DND-41 (cell line): ENCODE measurements around the gene HOPX.
"Not testable (repeated sequence)": the region's sequence is repeated elsewhere in the genome, so short reads cannot be mapped to it uniquely, and the experiment has no call there.

Experiments
- ATAC-seq: fragments of 200-7000 bp; cut with Tn5 transposase; 3 replicates; pipeline ENCODE4 v1.9.1; 2021; ENCODE audit warnings: low read depth; ENCODE audit not compliant: insufficient read depth
- DNase-seq: peaks from one replicate; pipeline ENCODE4 v3.0.0-alpha.2; 2020
- H2AFZ ChIP-seq: 2 replicates; pipeline ENCODE4 v1.6.0; 2012; ENCODE audit warnings: low read depth, low read length
- H3K27ac ChIP-seq: 2 replicates; pipeline ENCODE4 v1.5.1; 2012; ENCODE audit warnings: low read length, inconsistent platforms
- H3K27me3 ChIP-seq: fragments of 200-600 bp; sonication (generic); 2 replicates; pipeline ENCODE4 v1.6.0; 2012; ENCODE audit warnings: low read length, mild to moderate bottlenecking, inconsistent platforms; ENCODE audit not compliant: insufficient read depth, poor library complexity
- H3K36me3 ChIP-seq: 2 replicates; pipeline ENCODE4 v1.5.1; 2012; ENCODE audit warnings: low read length, inconsistent platforms; ENCODE audit not compliant: insufficient read depth
- H3K4me1 ChIP-seq: 2 replicates; pipeline ENCODE4 v1.5.1; 2012; ENCODE audit warnings: mild to moderate bottlenecking, low read length; ENCODE audit not compliant: insufficient read depth
- H3K4me2 ChIP-seq: 2 replicates; pipeline ENCODE4 v1.6.0; 2012; ENCODE audit warnings: mild to moderate bottlenecking, moderate library complexity, low read length, inconsistent platforms; ENCODE audit not compliant: insufficient read depth
- H3K4me3 ChIP-seq, 2 experiments: fragments of 200-600 bp in 1 of 2; shearing (Covaris generic) in 1 of 2; 2 replicates each; pipeline ENCODE4 v1.5.1; 2012 to 2016; ENCODE audit warnings: inconsistent platforms in 2 of 2, low read length in 2 of 2, mild to moderate bottlenecking in 2 of 2, low read depth in 1 of 2, moderate library complexity in 1 of 2
- H3K79me2 ChIP-seq: 2 replicates; pipeline ENCODE4 v1.6.0; 2012; ENCODE audit warnings: low read length, inconsistent platforms; ENCODE audit not compliant: insufficient read depth
- H3K9ac ChIP-seq: 2 replicates; pipeline ENCODE4 v1.6.0; 2012; ENCODE audit warnings: low read depth, mild to moderate bottlenecking, inconsistent platforms, low read length, moderate library complexity
- H3K9me3 ChIP-seq: 2 replicates; pipeline ENCODE4 v1.5.1; 2012; ENCODE audit warnings: low read length, moderate library complexity, mild to moderate bottlenecking, inconsistent platforms; ENCODE audit not compliant: insufficient read depth, severe bottlenecking
- H4K20me1 ChIP-seq: 2 replicates; pipeline ENCODE4 v1.6.0; 2012; ENCODE audit warnings: low read length; ENCODE audit not compliant: insufficient read depth
- CTCF ChIP-seq: IDR thresholded peaks from 2 replicates; pipeline ENCODE4 v1.5.1; 2012; ENCODE audit warnings: borderline replicate concordance, low read length, moderate library complexity, mild to moderate bottlenecking; ENCODE audit not compliant: poor library complexity, severe bottlenecking; ENCODE audit errors: extremely low read depth
- EZH2 ChIP-seq: IDR thresholded peaks from 3 replicates; pipeline ENCODE4 v1.6.1; 2012; ENCODE audit warnings: borderline replicate concordance, low read depth, mild to moderate bottlenecking, moderate library complexity, low read length, inconsistent platforms; ENCODE audit not compliant: severe bottlenecking

HOPX gene

DNA sequence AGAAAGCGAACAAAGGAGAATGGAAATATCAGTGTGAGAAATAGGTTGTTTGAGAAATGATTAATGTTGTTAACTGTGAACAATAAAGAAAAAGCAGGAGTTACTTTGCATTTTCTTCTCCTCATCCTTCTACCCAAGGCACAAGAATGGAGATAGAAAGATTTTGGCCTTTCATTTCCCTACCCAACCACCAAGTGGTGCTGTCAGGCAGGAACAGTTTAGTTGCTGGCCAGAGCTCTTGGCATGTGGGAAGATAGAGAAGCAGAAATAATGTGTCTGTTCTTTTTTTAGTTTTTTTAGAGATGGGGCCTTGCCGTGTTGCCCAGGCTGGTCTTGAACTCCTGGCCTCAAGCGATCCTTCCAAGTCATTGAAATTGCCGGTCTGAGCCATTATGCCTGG, 12.8 kb downstream of the HOPX start:
- no peak for ATAC-seq
- no peak for DNase-seq
- Histone ChIP-seq H2AFZ (no peak overlapping the region), H3K9ac (no peak overlapping the region), H3K27me3 (no peaks in the 10 kb centered on the region), H3K36me3 (no peaks in the 10 kb centered on the region), H3K4me3 (no peak overlapping the region), H3K4me1 (no peaks in the 10 kb centered on the region), H3K27ac (no peak overlapping the region), H4K20me1 (no peaks in the 10 kb centered on the region), H3K9me3 (no peaks in the 10 kb centered on the region), H3K79me2 (no peaks in the 10 kb centered on the region), H3K4me2 (no peak overlapping the region)
- no peak for TF ChIP-seq EZH2
- peak; percentile 46 for TF ChIP-seq CTCF

GRCh38 chr4:56667396-56667795, 13.7 kb downstream of the HOPX start:
- H3K36me3 ChIP-seq, H3K9me3 ChIP-seq, H3K27ac ChIP-seq, H3K4me3 ChIP-seq, H3K4me2 ChIP-seq, H3K27me3 ChIP-seq, ATAC-seq, H2AFZ ChIP-seq, H3K9ac ChIP-seq, H3K4me1 ChIP-seq, DNase-seq, H4K20me1 ChIP-seq, H3K79me2 ChIP-seq: not testable (repeated sequence)

GRCh38 chr4:56666279-56666678, 14.8 kb downstream of the HOPX start:
- H3K4me2 ChIP-seq: no peak overlapping the region
- no peaks in the 10 kb centered on the region for H3K4me1 ChIP-seq
- TF ChIP-seq CTCF (no peak), EZH2 (no peak)
- no peak overlapping the region for H2AFZ ChIP-seq
- DNase-seq: no peak
- H3K79me2 ChIP-seq: no peaks in the 10 kb centered on the region
- H3K27me3 ChIP-seq: no peaks in the 10 kb centered on the region
- no peak overlapping the region for H3K4me3 ChIP-seq
- H3K9me3 ChIP-seq: no peaks in the 10 kb centered on the region
- H3K36me3 ChIP-seq: no peaks in the 10 kb centered on the region
- H3K9ac ChIP-seq: no peak overlapping the region
- ATAC-seq: no peak
- no peak overlapping the region for H3K27ac ChIP-seq
- H4K20me1 ChIP-seq: no peaks in the 10 kb centered on the region

- Histone ChIP-seq H3K4me1 (no peaks in the 10 kb centered on the region), H3K79me2 (no peaks in the 10 kb centered on the region), H3K9me3 (no peaks in the 10 kb centered on the region), H4K20me1 (no peaks in the 10 kb centered on the region), H2AFZ (no peak overlapping the region), H3K9ac (no peak overlapping the region), H3K4me3 (no peak overlapping the region), H3K36me3 (no peaks in the 10 kb centered on the region), H3K27ac (no peak overlapping the region), H3K4me2 (no peak overlapping the region), H3K27me3 (no peaks in the 10 kb centered on the region)
- no peak for TF ChIP-seq CTCF
- TF ChIP-seq EZH2: no peak
- ATAC-seq: no peak
- DNase-seq: no peak
Observed at GRCh38 chr4:56665781-56666180, 15.3 kb downstream of the HOPX start.
